WTC11 (cell line): ENCODE measurements around the gene SGMS1. TPM values are rescaled to one million over a fixed set of nuclear protein-coding genes. Genes with fewer than 3 reads are reported as not detected.
"Not testable (repeated sequence)": the region's sequence is repeated elsewhere in the genome, so short reads cannot be mapped to it uniquely, and the experiment has no call there.

Source experiments
- ATAC-seq: fragments of 200-7000 bp; cut with Tn5 transposase; 2 replicates; pipeline ENCODE4 v1.10.0; 2021; ENCODE audit warnings: mild to moderate bottlenecking, moderate library complexity
- CTCF ChIA-PET: fragments of 300-600 bp; sonication (Branson Sonifier 250); formaldehyde crosslinking; loops from one replicate; lab custom pipeline; 2021; ENCODE audit warnings: antibody characterized with exemption; lab: Charles Lee
- POLR2A ChIA-PET: fragments of 350-600 bp; sonication (Branson Sonifier 250); formaldehyde crosslinking; loops from one replicate; lab custom pipeline; 2021; ENCODE audit warnings: antibody characterized with exemption; lab: Charles Lee
- DNase-seq: peaks from one replicate; pipeline ENCODE4 v3.0.0; 2021; ENCODE audit warnings: low spot score
- H3K27ac Mint-ChIP-seq: 2 replicates; pipeline ENCODE4 v1.8.0; 2021; ENCODE audit warnings: mixed read lengths
- H3K27me3 Mint-ChIP-seq: 2 replicates; pipeline ENCODE4 v1.8.0; 2021; ENCODE audit warnings: low read depth, mild to moderate bottlenecking, moderate library complexity, mixed read lengths
- H3K36me3 Mint-ChIP-seq: 2 replicates; pipeline ENCODE4 v1.8.0; 2021; ENCODE audit warnings: mixed read lengths
- H3K4me1 Mint-ChIP-seq: 2 replicates; pipeline ENCODE4 v1.8.0; 2022; ENCODE audit warnings: mixed read lengths
- H3K4me3 Mint-ChIP-seq: 2 replicates; pipeline ENCODE4 v1.8.0; 2021; ENCODE audit warnings: mild to moderate bottlenecking, moderate library complexity, mixed read lengths
- H3K9me3 Mint-ChIP-seq: 2 replicates; pipeline ENCODE4 v1.8.0; 2021; ENCODE audit warnings: mixed read lengths
- ELF4 ChIP-seq: sonication (generic); formaldehyde crosslinking; IDR thresholded peaks from 2 replicates; pipeline ENCODE4 v1.8.1; 2022; ENCODE audit warnings: low read depth, mild to moderate bottlenecking, moderate library complexity, missing genetic modification reagents
- GABPB1 ChIP-seq: sonication (generic); formaldehyde crosslinking; IDR thresholded peaks from 2 replicates; pipeline ENCODE4 v1.8.1; 2023; ENCODE audit warnings: mild to moderate bottlenecking, missing genetic modification reagents
- GRHL2 ChIP-seq: fragments of 250-450 bp; sonication (Bioruptor Pico); IDR thresholded peaks from 2 replicates; pipeline ENCODE4 v1.8.0; 2022; ENCODE audit warnings: mild to moderate bottlenecking, moderate library complexity; ENCODE audit not compliant: insufficient replicate concordance, severe bottlenecking
- HMGA2 ChIP-seq: fragments of 250-450 bp; sonication (Bioruptor Pico); IDR thresholded peaks from 2 replicates; pipeline ENCODE4 v1.4.0; 2021; ENCODE audit warnings: mild to moderate bottlenecking, moderate library complexity
- MYBL2 ChIP-seq: sonication (generic); formaldehyde crosslinking; IDR thresholded peaks from 2 replicates; pipeline ENCODE4 v1.8.1; 2023; ENCODE audit warnings: mild to moderate bottlenecking, moderate library complexity, missing genetic modification reagents
- NFATC4 ChIP-seq: fragments of 250-450 bp; sonication (Bioruptor Pico); IDR thresholded peaks from 2 replicates; pipeline ENCODE4 v1.9.0; 2021; ENCODE audit warnings: mild to moderate bottlenecking
- NR2C2 ChIP-seq: sonication (generic); formaldehyde crosslinking; IDR thresholded peaks from 2 replicates; pipeline ENCODE4 v1.8.0; 2022; ENCODE audit warnings: mild to moderate bottlenecking, missing genetic modification reagents
- NR3C1 ChIP-seq: sonication (generic); formaldehyde crosslinking; conservative IDR thresholded peaks from 2 replicates; pipeline ENCODE4 v1.8.1; 2023; ENCODE audit warnings: low read depth, mild to moderate bottlenecking, missing genetic modification reagents
- PRRX2 ChIP-seq: fragments of 250-450 bp; sonication (Bioruptor Pico); IDR thresholded peaks from 2 replicates; pipeline ENCODE4 v1.8.0; 2021; ENCODE audit warnings: mild to moderate bottlenecking
- RELA ChIP-seq: sonication (generic); formaldehyde crosslinking; IDR thresholded peaks from 2 replicates; pipeline ENCODE4 v1.8.1; 2022; ENCODE audit warnings: missing genetic modification reagents, mild to moderate bottlenecking, borderline replicate concordance
- SP1 ChIP-seq: sonication (generic); formaldehyde crosslinking; conservative IDR thresholded peaks from 2 replicates; pipeline ENCODE4 v1.8.1; 2022; ENCODE audit warnings: missing genetic modification reagents
- TCF7 ChIP-seq: sonication (generic); formaldehyde crosslinking; IDR thresholded peaks from 2 replicates; pipeline ENCODE4 v1.8.0; 2022; ENCODE audit warnings: mild to moderate bottlenecking, low read depth, missing genetic modification reagents, moderate library complexity
- TP53 ChIP-seq: sonication (generic); formaldehyde crosslinking; IDR thresholded peaks from 2 replicates; pipeline ENCODE4 v1.8.1; 2023; ENCODE audit warnings: mild to moderate bottlenecking, missing genetic modification reagents
- ZNF121 ChIP-seq: sonication (generic); formaldehyde crosslinking; IDR thresholded peaks from 2 replicates; pipeline ENCODE4 v1.8.0; 2023; ENCODE audit warnings: missing genetic modification reagents
- ZNF138 ChIP-seq: sonication (generic); formaldehyde crosslinking; conservative IDR thresholded peaks from 2 replicates; pipeline ENCODE4 v1.8.1; 2022; ENCODE audit warnings: mild to moderate bottlenecking, moderate library complexity, missing genetic modification reagents
- ZNF396 ChIP-seq: fragments of 250-450 bp; sonication (Bioruptor Pico); IDR thresholded peaks from 2 replicates; pipeline ENCODE4 v1.8.0; 2021; ENCODE audit warnings: mild to moderate bottlenecking, moderate library complexity, borderline replicate concordance
- ZNF416 ChIP-seq: fragments of 250-450 bp; sonication (Bioruptor Pico); IDR thresholded peaks from 2 replicates; pipeline ENCODE4 v1.9.0; 2021; ENCODE audit warnings: mild to moderate bottlenecking, inconsistent platforms
- total RNA-seq: library from RNA; stranded (reverse); gene quantifications from 3 replicates; pipeline ENCODE4 v1.2.3, GENCODE V29; 2021
- TF ChIP-seq, protein P1 (sequence below): fragments of 250-450 bp; sonication (Bioruptor Pico); IDR thresholded peaks from 2 replicates; pipeline ENCODE4 v1.9.0; 2021; ENCODE audit warnings: mild to moderate bottlenecking
- TF ChIP-seq, protein P2 (sequence below): sonication (generic); formaldehyde crosslinking; conservative IDR thresholded peaks from 2 replicates; pipeline ENCODE4 v1.8.1; 2022; ENCODE audit warnings: mild to moderate bottlenecking, missing genetic modification reagents
- TF ChIP-seq, protein P3 (sequence below): sonication (generic); formaldehyde crosslinking; IDR thresholded peaks from 2 replicates; pipeline ENCODE4 v1.8.1; 2022; ENCODE audit warnings: low read depth, missing genetic modification reagents, borderline replicate concordance
- TF ChIP-seq, protein P4 (sequence below): sonication (generic); formaldehyde crosslinking; IDR thresholded peaks from 2 replicates; pipeline ENCODE4 v1.8.1; 2022; ENCODE audit warnings: low read depth, mild to moderate bottlenecking, moderate library complexity, missing genetic modification reagents, borderline replicate concordance
- TF ChIP-seq, protein P5 (sequence below): sonication (generic); formaldehyde crosslinking; IDR thresholded peaks from 2 replicates; pipeline ENCODE4 v1.8.0; 2022; ENCODE audit warnings: mild to moderate bottlenecking, missing genetic modification reagents
- TF ChIP-seq, protein P6 (sequence below): fragments of 200-600 bp; IDR thresholded peaks from 2 replicates; pipeline ENCODE4 v1.8.0; 2022; ENCODE audit warnings: antibody characterized with exemption

The SGMS1 gene
- total RNA-seq, 1 experiment from 2014 or later: 13.2 TPM

DNA sequence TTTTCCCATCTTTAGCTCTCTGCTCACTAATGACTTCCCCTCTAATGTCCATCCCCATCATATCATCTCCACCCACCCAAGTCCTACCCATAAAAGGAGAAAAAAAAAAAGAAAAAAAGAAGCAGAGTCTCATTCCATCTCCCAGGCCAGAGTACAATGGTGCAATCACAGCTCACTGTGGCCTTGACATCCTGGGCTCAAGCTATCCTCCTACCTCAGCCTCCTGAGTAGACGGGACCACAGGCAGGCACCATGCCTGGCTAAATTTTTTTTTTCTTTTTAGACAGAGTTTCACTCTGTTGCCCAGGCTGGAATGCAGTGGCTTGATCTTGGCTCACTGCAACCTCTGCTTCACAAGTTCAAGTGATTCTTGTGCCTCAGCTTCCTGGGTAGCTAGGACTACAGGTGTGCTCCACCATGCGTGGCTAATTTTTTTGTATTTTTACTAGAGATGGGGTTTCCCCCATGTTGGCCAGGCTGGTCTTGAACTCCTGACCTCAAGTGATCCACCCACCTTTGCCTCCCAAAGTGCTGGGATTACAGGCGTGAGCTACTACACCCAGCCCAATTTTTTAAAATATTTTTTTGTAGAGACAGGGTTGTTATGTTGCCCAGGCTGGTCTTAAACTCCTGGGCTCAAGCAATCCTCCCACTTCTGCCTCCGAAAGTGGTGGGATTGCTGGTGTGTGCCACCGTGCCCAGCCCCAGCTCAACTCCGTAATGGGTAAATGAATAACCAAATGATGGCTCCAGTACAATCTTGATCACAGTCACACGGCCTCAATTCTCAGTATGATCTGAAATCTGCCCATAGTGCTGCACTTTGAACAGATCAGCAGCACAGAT, 24.6 kb upstream of the SGMS1 start (continued):
- TF ChIP-seq, protein P1, sequence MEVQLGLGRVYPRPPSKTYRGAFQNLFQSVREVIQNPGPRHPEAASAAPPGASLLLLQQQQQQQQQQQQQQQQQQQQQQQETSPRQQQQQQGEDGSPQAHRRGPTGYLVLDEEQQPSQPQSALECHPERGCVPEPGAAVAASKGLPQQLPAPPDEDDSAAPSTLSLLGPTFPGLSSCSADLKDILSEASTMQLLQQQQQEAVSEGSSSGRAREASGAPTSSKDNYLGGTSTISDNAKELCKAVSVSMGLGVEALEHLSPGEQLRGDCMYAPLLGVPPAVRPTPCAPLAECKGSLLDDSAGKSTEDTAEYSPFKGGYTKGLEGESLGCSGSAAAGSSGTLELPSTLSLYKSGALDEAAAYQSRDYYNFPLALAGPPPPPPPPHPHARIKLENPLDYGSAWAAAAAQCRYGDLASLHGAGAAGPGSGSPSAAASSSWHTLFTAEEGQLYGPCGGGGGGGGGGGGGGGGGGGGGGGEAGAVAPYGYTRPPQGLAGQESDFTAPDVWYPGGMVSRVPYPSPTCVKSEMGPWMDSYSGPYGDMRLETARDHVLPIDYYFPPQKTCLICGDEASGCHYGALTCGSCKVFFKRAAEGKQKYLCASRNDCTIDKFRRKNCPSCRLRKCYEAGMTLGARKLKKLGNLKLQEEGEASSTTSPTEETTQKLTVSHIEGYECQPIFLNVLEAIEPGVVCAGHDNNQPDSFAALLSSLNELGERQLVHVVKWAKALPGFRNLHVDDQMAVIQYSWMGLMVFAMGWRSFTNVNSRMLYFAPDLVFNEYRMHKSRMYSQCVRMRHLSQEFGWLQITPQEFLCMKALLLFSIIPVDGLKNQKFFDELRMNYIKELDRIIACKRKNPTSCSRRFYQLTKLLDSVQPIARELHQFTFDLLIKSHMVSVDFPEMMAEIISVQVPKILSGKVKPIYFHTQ (CRISPR knock-in tag): no peak
- no peak for TF ChIP-seq GRHL2 (CRISPR knock-in tag)
- no peak for TF ChIP-seq HMGA2 (CRISPR knock-in tag)
- TF ChIP-seq, protein P2, sequence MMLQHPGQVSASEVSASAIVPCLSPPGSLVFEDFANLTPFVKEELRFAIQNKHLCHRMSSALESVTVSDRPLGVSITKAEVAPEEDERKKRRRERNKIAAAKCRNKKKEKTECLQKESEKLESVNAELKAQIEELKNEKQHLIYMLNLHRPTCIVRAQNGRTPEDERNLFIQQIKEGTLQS (CRISPR knock-in tag): no peak
- no peak for TF ChIP-seq ZNF396 (CRISPR knock-in tag)
- no peak for TF ChIP-seq ELF4 (CRISPR knock-in tag)
- no peak for TF ChIP-seq NR3C1 (CRISPR knock-in tag)
- no peak for TF ChIP-seq NFATC4
- TF ChIP-seq, protein P3, sequence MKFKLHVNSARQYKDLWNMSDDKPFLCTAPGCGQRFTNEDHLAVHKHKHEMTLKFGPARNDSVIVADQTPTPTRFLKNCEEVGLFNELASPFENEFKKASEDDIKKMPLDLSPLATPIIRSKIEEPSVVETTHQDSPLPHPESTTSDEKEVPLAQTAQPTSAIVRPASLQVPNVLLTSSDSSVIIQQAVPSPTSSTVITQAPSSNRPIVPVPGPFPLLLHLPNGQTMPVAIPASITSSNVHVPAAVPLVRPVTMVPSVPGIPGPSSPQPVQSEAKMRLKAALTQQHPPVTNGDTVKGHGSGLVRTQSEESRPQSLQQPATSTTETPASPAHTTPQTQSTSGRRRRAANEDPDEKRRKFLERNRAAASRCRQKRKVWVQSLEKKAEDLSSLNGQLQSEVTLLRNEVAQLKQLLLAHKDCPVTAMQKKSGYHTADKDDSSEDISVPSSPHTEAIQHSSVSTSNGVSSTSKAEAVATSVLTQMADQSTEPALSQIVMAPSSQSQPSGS (CRISPR knock-in tag): no peak
- TF ChIP-seq ZNF121 (CRISPR knock-in tag): no peak

DNA sequence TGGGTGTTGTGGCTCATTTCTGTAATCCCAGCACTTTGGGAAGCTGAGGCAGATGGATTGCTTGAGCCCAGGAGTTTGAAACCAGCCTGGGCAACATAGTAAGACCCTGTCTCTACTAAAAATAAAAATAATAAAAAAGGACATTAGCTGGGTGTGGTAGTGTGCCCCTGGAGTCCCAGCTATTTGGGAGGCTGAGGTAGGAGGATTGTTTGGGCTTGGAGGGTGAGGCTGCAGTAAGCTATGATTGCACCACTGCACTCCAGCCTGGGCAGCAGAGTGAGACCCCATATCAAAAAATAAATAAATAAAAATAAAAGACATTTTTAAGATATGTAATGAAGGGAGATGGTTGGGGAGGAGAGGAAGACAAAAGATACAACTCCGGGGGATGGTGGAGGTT, 23.6 kb upstream of the SGMS1 start:
- H3K27me3 Mint-ChIP-seq, H3K9me3 Mint-ChIP-seq, POLR2A ChIA-PET: not testable (repeated sequence)

DNA sequence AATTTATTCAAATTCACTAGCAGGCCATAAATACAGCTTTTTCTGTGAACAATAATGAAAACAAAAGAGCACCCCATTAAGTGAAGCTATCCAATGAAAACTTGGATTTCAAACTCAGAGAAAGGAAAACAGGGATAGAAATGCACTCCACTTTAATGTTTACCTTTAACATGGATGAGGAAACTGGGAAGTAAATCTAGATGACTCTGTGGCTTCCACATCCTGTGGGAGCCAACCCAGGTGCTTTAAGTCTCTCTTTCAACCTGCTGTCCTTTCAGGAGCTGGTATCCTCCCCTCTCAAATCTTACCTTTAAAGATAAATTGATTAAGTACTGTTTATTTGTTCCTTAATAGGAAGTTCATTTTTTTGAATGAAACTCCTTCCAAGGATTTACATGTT, 21.5 kb upstream of the SGMS1 start:
- H3K9me3 Mint-ChIP-seq: no peaks in the 10 kb centered on the region
- no peak overlapping the region for H3K4me3 Mint-ChIP-seq
- ChIA-PET CTCF (no interaction called here), POLR2A (no interaction called here)
- no peak overlapping the region for H3K27ac Mint-ChIP-seq
- H3K27me3 Mint-ChIP-seq: no peaks in the 10 kb centered on the region
- ATAC-seq: no peak
- H3K4me1 Mint-ChIP-seq: no peaks in the 10 kb centered on the region
- no peak for DNase-seq
- no peaks in the 10 kb centered on the region for H3K36me3 Mint-ChIP-seq
- no peak for TF ChIP-seq GABPB1 (CRISPR knock-in tag)
- TF ChIP-seq TP53 (CRISPR knock-in tag): no peak
- TF ChIP-seq, protein P4, sequence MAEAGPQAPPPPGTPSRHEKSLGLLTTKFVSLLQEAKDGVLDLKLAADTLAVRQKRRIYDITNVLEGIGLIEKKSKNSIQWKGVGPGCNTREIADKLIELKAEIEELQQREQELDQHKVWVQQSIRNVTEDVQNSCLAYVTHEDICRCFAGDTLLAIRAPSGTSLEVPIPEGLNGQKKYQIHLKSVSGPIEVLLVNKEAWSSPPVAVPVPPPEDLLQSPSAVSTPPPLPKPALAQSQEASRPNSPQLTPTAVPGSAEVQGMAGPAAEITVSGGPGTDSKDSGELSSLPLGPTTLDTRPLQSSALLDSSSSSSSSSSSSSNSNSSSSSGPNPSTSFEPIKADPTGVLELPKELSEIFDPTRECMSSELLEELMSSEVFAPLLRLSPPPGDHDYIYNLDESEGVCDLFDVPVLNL (CRISPR knock-in tag): no peak
- TF ChIP-seq ZNF416: no peak

More for the DNA sequence above, 23.6 kb upstream of the SGMS1 start:
- ATAC-seq, H3K36me3 Mint-ChIP-seq, H3K4me3 Mint-ChIP-seq, H3K27ac Mint-ChIP-seq, DNase-seq, H3K4me1 Mint-ChIP-seq: not testable (repeated sequence)
- CTCF ChIA-PET: interaction anchor here (0.7 kb wide), 1 partner anchor 8 kb away, joined by 7 read pairs; no protein-coding TSS in a partner anchor

DNA sequence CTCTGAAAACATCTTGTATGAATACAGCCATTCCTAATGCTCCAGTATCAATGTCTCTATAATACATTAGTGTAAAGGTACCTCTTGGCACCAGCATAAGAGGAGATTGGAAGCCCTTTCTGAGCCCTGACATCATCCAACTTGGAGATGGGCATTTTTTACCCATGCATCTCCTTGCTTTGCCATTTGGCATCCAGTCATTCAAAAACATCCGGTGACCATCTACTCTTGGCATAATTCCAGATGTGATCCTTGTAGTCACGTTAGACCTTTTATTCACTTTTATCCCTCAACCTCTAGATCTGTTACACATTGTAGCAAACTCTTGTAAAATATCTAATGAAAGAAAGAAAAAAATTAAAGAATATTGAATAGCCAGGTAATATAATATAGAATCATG, 17.9 kb upstream of the SGMS1 start:
- Mint-ChIP-seq H3K36me3 (no peaks in the 10 kb centered on the region), H3K9me3 (no peaks in the 10 kb centered on the region), H3K27me3 (no peaks in the 10 kb centered on the region), H3K27ac (no peak overlapping the region), H3K4me3 (no peak overlapping the region), H3K4me1 (peaks cover 8% of the 10 kb centered on the region)
- CTCF ChIA-PET: no interaction called here
- POLR2A ChIA-PET: no interaction called here
- TF ChIP-seq ZNF138 (CRISPR knock-in tag): no peak
- TF ChIP-seq SP1 (CRISPR knock-in tag): no peak
- no peak for TF ChIP-seq MYBL2 (CRISPR knock-in tag)
- no peak for TF ChIP-seq NR2C2
- TF ChIP-seq, protein P2 (CRISPR knock-in tag): no peak
- no peak for TF ChIP-seq RELA (CRISPR knock-in tag)
- TF ChIP-seq, protein P5, sequence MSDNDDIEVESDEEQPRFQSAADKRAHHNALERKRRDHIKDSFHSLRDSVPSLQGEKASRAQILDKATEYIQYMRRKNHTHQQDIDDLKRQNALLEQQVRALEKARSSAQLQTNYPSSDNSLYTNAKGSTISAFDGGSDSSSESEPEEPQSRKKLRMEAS (CRISPR knock-in tag): no peak
- no peak for TF ChIP-seq TCF7
- no peak for TF ChIP-seq PRRX2
- TF ChIP-seq, protein P6, sequence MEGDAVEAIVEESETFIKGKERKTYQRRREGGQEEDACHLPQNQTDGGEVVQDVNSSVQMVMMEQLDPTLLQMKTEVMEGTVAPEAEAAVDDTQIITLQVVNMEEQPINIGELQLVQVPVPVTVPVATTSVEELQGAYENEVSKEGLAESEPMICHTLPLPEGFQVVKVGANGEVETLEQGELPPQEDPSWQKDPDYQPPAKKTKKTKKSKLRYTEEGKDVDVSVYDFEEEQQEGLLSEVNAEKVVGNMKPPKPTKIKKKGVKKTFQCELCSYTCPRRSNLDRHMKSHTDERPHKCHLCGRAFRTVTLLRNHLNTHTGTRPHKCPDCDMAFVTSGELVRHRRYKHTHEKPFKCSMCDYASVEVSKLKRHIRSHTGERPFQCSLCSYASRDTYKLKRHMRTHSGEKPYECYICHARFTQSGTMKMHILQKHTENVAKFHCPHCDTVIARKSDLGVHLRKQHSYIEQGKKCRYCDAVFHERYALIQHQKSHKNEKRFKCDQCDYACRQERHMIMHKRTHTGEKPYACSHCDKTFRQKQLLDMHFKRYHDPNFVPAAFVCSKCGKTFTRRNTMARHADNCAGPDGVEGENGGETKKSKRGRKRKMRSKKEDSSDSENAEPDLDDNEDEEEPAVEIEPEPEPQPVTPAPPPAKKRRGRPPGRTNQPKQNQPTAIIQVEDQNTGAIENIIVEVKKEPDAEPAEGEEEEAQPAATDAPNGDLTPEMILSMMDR: no peak
- DNase-seq (no peak), ATAC-seq (no peak)
